ENCODE data around the gene MAPK10.

Gene MAPK10

GRCh38 chr4:86278126-86278525 is 81.7 kb downstream of the MAPK10 start:
- Histone ChIP-seq H3K36me3 (ENCODE audit: control insufficient read depth, low read length) (peaks cover 5% of the 10 kb centered on the region; the same call in 1 of the 2 replicates), H3K27me3 (ENCODE audit: control insufficient read depth, low read length) (no peaks in the 10 kb centered on the region), H3K79me2 (ENCODE audit: control insufficient read depth, low read length) (peaks cover 9% of the 10 kb centered on the region), H3K4me3 (ENCODE audit: low read length) (peak overlapping the region; percentile 5; the same call in 1 of the 2 replicates), H3K4me2 (ENCODE audit: low read length) (peak overlapping the region; percentile 70), H3K9me3 (ENCODE audit: control insufficient read depth, insufficient read depth, low read length) (no peaks in the 10 kb centered on the region), H3F3A (ENCODE audit: control insufficient read depth, insufficient read depth) (peaks cover 35% of the 10 kb centered on the region), H3K9me2 (replicated peaks; ENCODE audit: control insufficient read depth, low read length) (no peaks in the 10 kb centered on the region), H3K27ac (ENCODE audit: low read depth, low read length) (peak overlapping the region; percentile 99), H4K20me1 (ENCODE audit: control insufficient read depth, insufficient read depth, low read depth, low read length) (no peaks in the 10 kb centered on the region), H3K4me1 (ENCODE audit: control insufficient read depth, low read length) (peaks cover 100% of the 10 kb centered on the region)
- TF ChIP-seq CTCF (IDR thresholded peaks at IDR 0.05; ENCODE audit: low read depth, low read length, poor library complexity, severe bottlenecking), result no peak

- H3K4me2 ChIP-seq (ENCODE audit: low read length), result peak overlapping the region; percentile 70
- H3K27ac ChIP-seq (ENCODE audit: low read depth, low read length), result peak overlapping the region; percentile 99
- TF ChIP-seq EZH2phosphoT487 (IDR thresholded peaks at IDR 0.05; ENCODE audit: borderline replicate concordance, low read length) (no peak), CTCF (IDR thresholded peaks at IDR 0.05; ENCODE audit: low read depth, low read length, poor library complexity, severe bottlenecking) (no peak)
Observed at GRCh38 chr4:86274642-86275041, 85.2 kb downstream of the MAPK10 start.

GRCh38 chr4:86272669-86273068 is 87.2 kb downstream of the MAPK10 start:
- H3K27ac ChIP-seq (ENCODE audit: low read depth, low read length), result peak overlapping the region; percentile 99
- H3K9me3 ChIP-seq (ENCODE audit: control insufficient read depth, insufficient read depth, low read length), result no peaks in the 10 kb centered on the region
- H3K4me3 ChIP-seq (ENCODE audit: low read length), result peak overlapping the region; percentile 22
- H3K36me3 ChIP-seq (ENCODE audit: control insufficient read depth, low read length), result peaks cover 22% of the 10 kb centered on the region; the same call in 1 of the 2 replicates
- no peaks in the 10 kb centered on the region for H3K9me2 ChIP-seq (replicated peaks; ENCODE audit: control insufficient read depth, low read length)
- peaks cover 98% of the 10 kb centered on the region for H3K4me1 ChIP-seq (ENCODE audit: control insufficient read depth, low read length)
- peaks cover 9% of the 10 kb centered on the region for H3F3A ChIP-seq (ENCODE audit: control insufficient read depth, insufficient read depth)
- peak overlapping the region; percentile 70 for H3K4me2 ChIP-seq (ENCODE audit: low read length)
- H3K79me2 ChIP-seq (ENCODE audit: control insufficient read depth, low read length), result peaks cover 20% of the 10 kb centered on the region
- TF ChIP-seq CTCF (IDR thresholded peaks at IDR 0.05; ENCODE audit: low read depth, low read length, poor library complexity, severe bottlenecking) (no peak), EZH2phosphoT487 (IDR thresholded peaks at IDR 0.05; ENCODE audit: borderline replicate concordance, low read length) (no peak)
- no peaks in the 10 kb centered on the region for H4K20me1 ChIP-seq (ENCODE audit: control insufficient read depth, insufficient read depth, low read depth, low read length)
- H3K27me3 ChIP-seq (ENCODE audit: control insufficient read depth, low read length), result no peaks in the 10 kb centered on the region

More at GRCh38 chr4:86274642-86275041, 85.2 kb downstream of the MAPK10 start:
- Histone ChIP-seq H3K27me3 (ENCODE audit: control insufficient read depth, low read length) (no peaks in the 10 kb centered on the region), H3K4me1 (ENCODE audit: control insufficient read depth, low read length) (peaks cover 98% of the 10 kb centered on the region), H3F3A (ENCODE audit: control insufficient read depth, insufficient read depth) (peaks cover 26% of the 10 kb centered on the region), H3K9me2 (replicated peaks; ENCODE audit: control insufficient read depth, low read length) (no peaks in the 10 kb centered on the region), H3K9me3 (ENCODE audit: control insufficient read depth, insufficient read depth, low read length) (no peaks in the 10 kb centered on the region), H4K20me1 (ENCODE audit: control insufficient read depth, insufficient read depth, low read depth, low read length) (no peaks in the 10 kb centered on the region), H3K79me2 (ENCODE audit: control insufficient read depth, low read length) (peaks cover 14% of the 10 kb centered on the region), H3K36me3 (ENCODE audit: control insufficient read depth, low read length) (peaks cover 19% of the 10 kb centered on the region; the same call in 1 of the 2 replicates), H3K4me3 (ENCODE audit: low read length) (peak overlapping the region; percentile 56)
